ENCODE data around the gene MYLK.

MYLK gene

DNA sequence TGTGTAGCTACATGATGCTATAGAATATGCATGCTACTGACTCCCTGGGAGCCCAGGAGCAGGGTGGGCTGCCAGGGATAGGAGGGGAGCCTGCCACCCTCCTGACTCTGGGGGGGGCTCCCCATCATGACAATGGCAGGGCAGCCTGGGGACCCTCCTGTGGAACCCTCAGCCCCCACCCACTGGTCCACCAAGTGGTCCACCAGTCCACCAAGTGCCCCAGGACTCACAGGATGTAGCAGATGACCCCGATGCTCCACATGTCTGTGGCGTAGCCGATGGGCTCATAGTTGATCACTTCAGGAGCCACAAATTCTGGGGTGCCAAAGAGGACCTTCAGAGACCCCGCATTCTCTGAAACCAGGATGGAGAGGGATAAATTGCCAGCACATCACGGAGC is 246.3 kb downstream of the MYLK start:
- DNase-seq (ENCODE audit: low read depth in 2 of 2): no peak
- no peak overlapping the region for H3K4me3 ChIP-seq (replicated peaks in 1 of 2; ENCODE audit: low read depth in 2 of 2, low read length in 2 of 2)
- TF ChIP-seq, protein P1, sequence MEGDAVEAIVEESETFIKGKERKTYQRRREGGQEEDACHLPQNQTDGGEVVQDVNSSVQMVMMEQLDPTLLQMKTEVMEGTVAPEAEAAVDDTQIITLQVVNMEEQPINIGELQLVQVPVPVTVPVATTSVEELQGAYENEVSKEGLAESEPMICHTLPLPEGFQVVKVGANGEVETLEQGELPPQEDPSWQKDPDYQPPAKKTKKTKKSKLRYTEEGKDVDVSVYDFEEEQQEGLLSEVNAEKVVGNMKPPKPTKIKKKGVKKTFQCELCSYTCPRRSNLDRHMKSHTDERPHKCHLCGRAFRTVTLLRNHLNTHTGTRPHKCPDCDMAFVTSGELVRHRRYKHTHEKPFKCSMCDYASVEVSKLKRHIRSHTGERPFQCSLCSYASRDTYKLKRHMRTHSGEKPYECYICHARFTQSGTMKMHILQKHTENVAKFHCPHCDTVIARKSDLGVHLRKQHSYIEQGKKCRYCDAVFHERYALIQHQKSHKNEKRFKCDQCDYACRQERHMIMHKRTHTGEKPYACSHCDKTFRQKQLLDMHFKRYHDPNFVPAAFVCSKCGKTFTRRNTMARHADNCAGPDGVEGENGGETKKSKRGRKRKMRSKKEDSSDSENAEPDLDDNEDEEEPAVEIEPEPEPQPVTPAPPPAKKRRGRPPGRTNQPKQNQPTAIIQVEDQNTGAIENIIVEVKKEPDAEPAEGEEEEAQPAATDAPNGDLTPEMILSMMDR (IDR thresholded peaks at IDR 0.05; ENCODE audit: low read depth, low read length): no peak

DNA sequence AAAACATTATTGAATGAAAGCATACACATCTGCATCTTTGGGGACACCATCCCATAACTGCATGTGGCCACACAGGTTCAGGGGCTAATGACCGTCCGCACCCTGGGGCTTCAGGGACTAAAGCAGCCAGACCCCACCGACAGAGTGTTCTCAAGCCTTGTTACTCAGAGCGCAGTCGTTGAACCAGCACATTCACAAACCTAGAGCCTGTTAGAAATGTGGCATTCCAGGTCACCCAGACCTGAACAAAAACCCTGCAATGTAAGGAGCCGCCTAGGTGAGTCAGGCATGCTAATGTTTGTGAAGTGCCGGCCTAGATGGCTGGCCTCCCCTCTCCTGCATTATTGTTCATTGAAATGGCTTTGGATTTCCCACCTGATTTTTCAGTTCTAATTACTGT is 247.0 kb downstream of the MYLK start:
- TF ChIP-seq, protein P1 (IDR thresholded peaks at IDR 0.05; ENCODE audit: low read depth, low read length): no peak
- H3K4me3 ChIP-seq (replicated peaks in 1 of 2; ENCODE audit: low read depth in 2 of 2, low read length in 2 of 2): no peak overlapping the region

DNA sequence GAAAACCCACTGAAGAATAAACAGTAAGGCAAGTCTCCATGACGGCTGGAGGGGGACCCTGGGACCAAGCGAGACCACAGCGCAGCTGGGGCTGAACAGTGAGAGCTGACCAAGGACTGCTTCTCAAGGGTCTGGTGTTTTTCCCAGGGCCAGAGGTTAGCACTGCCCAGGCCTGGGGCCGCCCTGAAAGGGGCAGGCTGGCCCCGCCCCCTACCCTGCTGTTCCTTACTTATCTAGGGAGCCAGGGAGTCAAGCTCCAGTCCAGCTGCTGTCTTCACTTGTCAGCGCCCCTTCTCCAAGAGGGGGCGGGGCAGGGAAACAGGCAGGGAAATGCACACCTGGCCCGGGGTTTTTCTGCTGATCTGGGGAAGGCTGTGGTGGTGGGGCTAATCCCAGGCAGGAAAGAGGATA is 247.7 kb downstream of the MYLK start:
- H3K4me3 ChIP-seq (replicated peaks in 1 of 2; ENCODE audit: low read depth in 2 of 2, low read length in 2 of 2): no peak overlapping the region
- TF ChIP-seq, protein P1 (IDR thresholded peaks at IDR 0.05; ENCODE audit: low read depth, low read length): no peak
- no peak for DNase-seq (ENCODE audit: low read depth in 2 of 2)

More for the DNA sequence above, 247.0 kb downstream of the MYLK start:
- no peak for DNase-seq (ENCODE audit: low read depth in 2 of 2)

DNA sequence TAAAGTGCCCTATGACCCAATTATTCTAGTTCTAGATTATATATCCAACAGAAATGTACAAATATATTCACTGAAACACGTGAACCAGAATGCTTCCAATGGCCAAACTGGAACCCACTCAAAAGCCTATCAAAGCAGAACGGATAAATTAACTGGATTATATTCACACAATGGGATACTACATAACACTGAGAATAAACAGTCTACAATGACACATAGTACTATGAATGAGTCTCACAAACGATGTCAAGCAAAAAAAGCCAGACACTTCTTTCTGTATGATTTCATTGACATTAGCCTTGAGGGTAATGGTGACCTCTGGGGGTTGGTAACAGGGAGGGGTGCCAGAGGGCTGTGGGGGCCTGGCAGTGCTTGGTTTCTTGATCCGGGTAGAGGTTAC is 248.4 kb downstream of the MYLK start:
- H3K4me3 ChIP-seq (replicated peaks in 1 of 2; ENCODE audit: low read depth in 2 of 2, low read length in 2 of 2): no peak overlapping the region
- TF ChIP-seq, protein P1 (IDR thresholded peaks at IDR 0.05; ENCODE audit: low read depth, low read length): no peak

DNA sequence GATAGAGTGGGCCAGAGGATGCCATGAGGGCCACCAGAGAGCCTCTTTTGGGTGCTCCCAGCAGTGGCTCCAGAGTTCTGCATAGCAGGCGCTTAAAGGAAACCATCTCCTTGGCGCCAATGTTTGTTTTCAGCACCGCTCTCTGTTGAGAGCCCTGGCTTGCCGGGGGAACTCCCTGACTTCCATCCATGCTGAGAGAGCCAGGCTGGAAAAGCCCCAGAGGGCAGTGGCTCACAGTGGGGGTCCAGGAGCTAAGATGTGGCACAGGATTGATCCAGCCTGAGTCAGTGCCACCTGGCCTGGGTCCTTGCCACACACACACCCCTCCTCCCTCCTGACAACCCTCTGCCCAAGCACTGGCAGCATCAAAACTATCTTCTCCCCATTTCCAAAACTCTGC is 248.9 kb downstream of the MYLK start:
- DNase-seq (ENCODE audit: low read depth in 2 of 2): no peak
- TF ChIP-seq, protein P1 (IDR thresholded peaks at IDR 0.05; ENCODE audit: low read depth, low read length): no peak
- no peak overlapping the region for H3K4me3 ChIP-seq (replicated peaks in 1 of 2; ENCODE audit: low read depth in 2 of 2, low read length in 2 of 2)

More for the DNA sequence above, 248.4 kb downstream of the MYLK start:
- DNase-seq (ENCODE audit: low read depth in 2 of 2): no peak

DNA sequence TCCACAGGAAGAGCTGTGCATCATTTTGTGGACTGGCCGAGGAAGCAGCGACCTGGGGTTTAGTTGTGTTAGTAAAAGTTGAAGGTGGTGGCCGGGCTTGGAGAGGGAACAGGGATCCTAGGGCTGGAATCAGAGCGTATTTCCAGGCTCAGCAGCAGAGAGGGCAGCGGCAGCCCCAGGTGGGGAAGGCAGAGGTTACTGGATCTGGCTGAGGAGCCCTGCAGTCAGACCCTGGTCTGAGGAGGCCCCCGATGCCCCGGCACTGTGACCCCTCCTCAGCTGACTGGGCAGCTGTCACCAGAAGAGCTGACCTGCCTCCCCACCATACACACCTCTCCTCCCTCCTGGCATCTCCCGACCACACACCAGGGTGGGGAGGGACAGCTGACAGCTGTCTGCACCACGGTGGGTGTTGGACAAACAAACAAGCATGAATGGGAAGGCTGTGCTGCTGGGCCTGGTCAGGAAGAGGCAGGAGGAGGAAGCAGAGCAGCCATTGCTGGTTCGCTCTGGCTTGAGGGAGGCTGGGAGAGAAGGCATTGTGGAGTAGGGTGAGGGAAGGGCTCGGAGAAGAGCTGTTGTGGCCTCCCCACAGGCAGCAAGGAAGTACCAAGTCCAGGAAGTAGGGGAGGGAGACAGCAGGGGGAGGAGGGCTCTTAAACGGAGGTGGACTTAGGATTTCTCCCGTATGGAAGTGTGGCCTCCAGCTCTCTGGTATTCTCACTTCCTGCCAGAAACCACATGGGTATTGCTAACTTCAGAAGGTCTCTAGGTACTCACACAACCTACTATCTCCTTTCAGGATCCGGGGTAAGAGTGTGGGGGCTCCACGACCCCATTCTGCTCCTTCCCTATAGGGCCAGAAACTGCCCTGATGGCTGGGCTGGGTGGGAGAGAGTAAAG is 249.7 kb downstream of the MYLK start:
- H3K4me3 ChIP-seq (replicated peaks in 1 of 2; ENCODE audit: low read depth in 2 of 2, low read length in 2 of 2): no peak overlapping the region
- TF ChIP-seq, protein P1 (IDR thresholded peaks at IDR 0.05; ENCODE audit: low read depth, low read length): no peak
- DNase-seq (ENCODE audit: low read depth in 2 of 2): no peak

All from cardiac fibroblast (primary cell).